SH-SY5Y (cell line): Measurements from ENCODE around the gene TBCE.

Source experiments
- GATA2 ChIP-seq: IDR thresholded peaks from 2 replicates; pipeline ENCODE4 v1.6.1; 2011; ENCODE audit warnings: mild to moderate bottlenecking, low read depth, low read length
- GATA3 ChIP-seq: IDR thresholded peaks from 2 replicates; pipeline ENCODE4 v1.6.1; 2011; ENCODE audit warnings: low read depth, mild to moderate bottlenecking, low read length, moderate library complexity

The TBCE gene

GRCh38 chr1:235500971-235501540, 133.8 kb downstream of the TBCE start:
- TF ChIP-seq GATA2: no peak
- TF ChIP-seq GATA3: no peak
